Esophagus muscularis mucosa (tissue), 4 donors: ENCODE data around the gene NSUN7. TPM values are rescaled to one million over a fixed set of nuclear protein-coding genes. Genes with fewer than 3 reads are reported as not detected.

ENCODE experiments used
- DNase-seq: peaks from one replicate; pipeline ENCODE4 v3.0.0-alpha.2; 2017; ENCODE audit errors: extremely low spot score
- H3K27ac ChIP-seq, 4 donors: fragments of 200-600 bp; sonication (generic); replicated peaks in 1 of 4; 1 replicate in 3 of 4; 2 replicates in 1 of 4; pipeline ENCODE4 v1.5.1; 2016 to 2019; ENCODE audit warnings: mild to moderate bottlenecking in 1 of 4
- H3K27me3 ChIP-seq, 4 donors: fragments of 200-600 bp; sonication (generic); one replicate each; pipeline versions ENCODE4 v1.5.1 to v1.6.0; 2016 to 2019
- H3K36me3 ChIP-seq, 4 donors: fragments of 200-600 bp; sonication (generic); one replicate each; pipeline ENCODE4 v1.5.1; 2016 to 2019
- H3K4me1 ChIP-seq, 4 donors: fragments of 200-600 bp; sonication (generic); one replicate each; pipeline ENCODE4 v1.5.1; 2016 to 2019
- H3K4me3 ChIP-seq, 4 donors: fragments of 200-600 bp; sonication (generic); 1 replicate in 2 of 4; 2 replicates in 2 of 4; pipeline ENCODE4 v1.5.1; 2016 to 2019; ENCODE audit warnings: mild to moderate bottlenecking in 4 of 4, moderate library complexity in 1 of 4
- H3K9me3 ChIP-seq, 4 donors: fragments of 200-600 bp; sonication (generic); 1 replicate in 3 of 4; 2 replicates in 1 of 4; pipeline ENCODE4 v1.5.1; 2016 to 2019
- EP300 ChIP-seq: sonication (generic); formaldehyde crosslinking; IDR thresholded peaks from one replicate; pipeline ENCODE4 v1.6.1; 2017; ENCODE audit warnings: antibody characterized with exemption
- POLR2A ChIP-seq: fragments of 450-650 bp; IDR thresholded peaks from one replicate; pipeline ENCODE4 v1.6.1; 2017; ENCODE audit warnings: antibody characterized with exemption, moderate library complexity, mild to moderate bottlenecking, low read depth
- POLR2AphosphoS5 ChIP-seq, 2 donors: sonication (generic); formaldehyde crosslinking; IDR thresholded peaks; one replicate each; pipeline ENCODE4 v1.6.1; 2017; ENCODE audit warnings: antibody characterized with exemption in 2 of 2
- WGBS: methylation state at CpG from one replicate; pipeline ENCODE4 v1.1.5; 2018; 5-methylcytosine and 5-hydroxymethylcytosine counted together
- intact Hi-C: fragments of 100-400 bp; cut with DNase I; formaldehyde crosslinking; loops from one replicate; pipeline ENCODE4 v1.15.1; 2023
- total RNA-seq, 4 donors: library from RNA; depleted of rRNA; stranded (reverse); fragments of >200 nt; gene quantifications; one replicate each; pipeline versions ENCODE4 v1.1.0 to v1.2.1, GENCODE V29; 2016
- TF ChIP-seq, protein P1 (sequence below), 3 experiments: fragments of 200-600 bp in 2 of 3; fragments of 450-650 bp in 1 of 3; sonication (generic) in 2 of 3; IDR thresholded peaks; one replicate each; pipeline ENCODE4 v1.5.1; 2017 to 2019; ENCODE audit warnings: antibody characterized with exemption in 3 of 3, mild to moderate bottlenecking in 2 of 3, moderate library complexity in 1 of 3

The NSUN7 gene
- total RNA-seq, 4 donors from 2014 or later: 0.83 to 7.1 (median 2.8) TPM

DNA sequence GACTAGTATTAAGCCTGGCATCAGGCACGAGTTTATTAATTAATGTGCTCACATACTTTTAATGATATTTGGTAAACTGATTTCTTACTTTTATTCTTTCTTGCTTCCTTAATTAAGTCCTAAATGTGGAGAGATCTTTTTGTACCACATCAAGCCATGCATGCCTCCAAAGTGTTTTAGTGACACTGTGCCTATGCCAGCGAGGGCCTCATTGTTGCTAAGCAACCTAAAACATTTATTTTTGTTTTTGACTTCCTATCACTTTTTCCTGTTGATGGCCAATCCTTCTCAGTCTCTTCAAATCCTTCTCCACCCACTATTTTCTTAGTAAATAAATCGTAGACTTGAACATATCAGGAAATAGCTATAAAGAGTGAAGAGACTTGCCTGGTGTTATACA, 5.5 kb upstream of the NSUN7 start:
- intact Hi-C loops: no loop called here
- no peak for DNase-seq
- H3K4me3 ChIP-seq: no peak overlapping the region
- no peak overlapping the region for H3K27ac ChIP-seq
- no peaks in the 10 kb centered on the region for H3K36me3 ChIP-seq
- TF ChIP-seq, protein P1, sequence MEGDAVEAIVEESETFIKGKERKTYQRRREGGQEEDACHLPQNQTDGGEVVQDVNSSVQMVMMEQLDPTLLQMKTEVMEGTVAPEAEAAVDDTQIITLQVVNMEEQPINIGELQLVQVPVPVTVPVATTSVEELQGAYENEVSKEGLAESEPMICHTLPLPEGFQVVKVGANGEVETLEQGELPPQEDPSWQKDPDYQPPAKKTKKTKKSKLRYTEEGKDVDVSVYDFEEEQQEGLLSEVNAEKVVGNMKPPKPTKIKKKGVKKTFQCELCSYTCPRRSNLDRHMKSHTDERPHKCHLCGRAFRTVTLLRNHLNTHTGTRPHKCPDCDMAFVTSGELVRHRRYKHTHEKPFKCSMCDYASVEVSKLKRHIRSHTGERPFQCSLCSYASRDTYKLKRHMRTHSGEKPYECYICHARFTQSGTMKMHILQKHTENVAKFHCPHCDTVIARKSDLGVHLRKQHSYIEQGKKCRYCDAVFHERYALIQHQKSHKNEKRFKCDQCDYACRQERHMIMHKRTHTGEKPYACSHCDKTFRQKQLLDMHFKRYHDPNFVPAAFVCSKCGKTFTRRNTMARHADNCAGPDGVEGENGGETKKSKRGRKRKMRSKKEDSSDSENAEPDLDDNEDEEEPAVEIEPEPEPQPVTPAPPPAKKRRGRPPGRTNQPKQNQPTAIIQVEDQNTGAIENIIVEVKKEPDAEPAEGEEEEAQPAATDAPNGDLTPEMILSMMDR (IDR thresholded peaks at IDR 0.05): no peak
- TF ChIP-seq POLR2AphosphoS5 (IDR thresholded peaks at IDR 0.05) (no peak), EP300 (no peak), POLR2A (no peak)
- WGBS: 69% methylated on average over 3 of the region's 3 CpGs
- peaks cover 0 to 7% (median 0%) of the 10 kb centered on the region in 4 donors for H3K27me3 ChIP-seq
- peaks cover 0 to under 1% (median 0%) of the 10 kb centered on the region in 4 donors for H3K4me1 ChIP-seq
- H3K9me3 ChIP-seq: no peaks in the 10 kb centered on the region

- Histone ChIP-seq H3K27me3 (peaks cover 0 to 19% (median 0%) of the 10 kb centered on the region in 4 donors), H3K27ac (no peak overlapping the region), H3K9me3 (no peaks in the 10 kb centered on the region), H3K4me3 (no peak overlapping the region), H3K4me1 (peaks cover 4 to 12% (median 12%) of the 10 kb centered on the region in 4 donors), H3K36me3 (no peaks in the 10 kb centered on the region)
- intact Hi-C loops: no loop called here
- TF ChIP-seq EP300: no peak
- TF ChIP-seq POLR2AphosphoS5 (IDR thresholded peaks at IDR 0.05): no peak
- TF ChIP-seq, protein P1 (IDR thresholded peaks at IDR 0.05): no peak
- TF ChIP-seq POLR2A: no peak
- DNase-seq: peak; percentile 80
- WGBS: 81% methylated on average over 6 of the region's 6 CpGs
These were observed 4.3 kb upstream of the NSUN7 start for GRCh38 chr4:40745285-40745984.

DNA sequence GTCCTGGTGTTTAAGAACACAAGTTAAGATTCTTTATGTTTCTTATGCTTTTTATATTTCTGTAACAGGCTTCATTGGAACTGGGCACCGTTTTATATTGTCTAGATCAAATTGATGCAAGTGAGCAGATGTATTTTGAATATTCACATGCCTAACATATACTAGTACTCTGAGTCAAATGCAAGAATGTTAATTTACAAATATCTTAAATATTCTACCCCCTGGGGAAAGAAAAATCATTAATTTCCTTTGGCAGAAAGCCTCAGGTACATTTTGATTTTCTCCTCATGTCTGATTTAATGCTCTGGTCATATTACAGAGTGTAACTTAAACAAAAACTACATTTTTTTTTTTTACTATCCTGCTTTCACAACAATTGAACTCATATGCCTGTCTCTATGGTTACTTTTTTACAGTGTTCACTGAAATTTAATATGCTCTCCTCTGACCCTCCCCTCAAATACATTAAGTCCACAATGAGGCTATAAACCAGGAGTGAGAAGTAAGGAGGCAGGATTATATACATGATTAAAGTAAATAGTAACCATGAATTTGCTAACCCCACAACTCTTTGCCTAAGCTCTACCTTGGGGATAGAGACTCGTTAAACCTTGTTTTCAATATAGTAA, 2.4 kb upstream of the NSUN7 start:
- Histone ChIP-seq H3K27ac (no peak overlapping the region), H3K4me3 (no peak overlapping the region), H3K27me3 (peaks cover 0 to 19% (median 0%) of the 10 kb centered on the region in 4 donors), H3K36me3 (no peaks in the 10 kb centered on the region), H3K4me1 (peaks cover 4 to 24% (median 21%) of the 10 kb centered on the region in 4 donors), H3K9me3 (no peaks in the 10 kb centered on the region)
- intact Hi-C loops: no loop called here
- WGBS: 80% methylated on average over 2 of the region's 2 CpGs
- DNase-seq: no peak
- TF ChIP-seq POLR2A: no peak
- TF ChIP-seq EP300: no peak
- no peak for TF ChIP-seq POLR2AphosphoS5 (IDR thresholded peaks at IDR 0.05)
- TF ChIP-seq, protein P1 (IDR thresholded peaks at IDR 0.05): no peak

- Histone ChIP-seq H3K4me1 (peaks cover 4 to 24% (median 21%) of the 10 kb centered on the region in 4 donors), H3K27ac (peak overlapping the region; percentile 20 to 63 (median 38)), H3K36me3 (no peaks in the 10 kb centered on the region), H3K9me3 (no peaks in the 10 kb centered on the region), H3K4me3 (peak overlapping the region; percentile 63 to 74 (median 68)), H3K27me3 (peaks cover 0 to 19% (median 0%) of the 10 kb centered on the region in 4 donors)
- WGBS: 15% methylated on average over 26 of the region's 30 CpGs
- intact Hi-C loops: no loop called here
- TF ChIP-seq POLR2A: no peak
- no peak for TF ChIP-seq POLR2AphosphoS5 (IDR thresholded peaks at IDR 0.05)
- TF ChIP-seq, protein P1 (IDR thresholded peaks at IDR 0.05): no peak
- TF ChIP-seq EP300: no peak
- no peak for DNase-seq
These were observed 905 bp downstream of the NSUN7 start for GRCh38 chr4:40750461-40751258.
